WTC11 (cell line): ENCODE results near the gene EML6.

Experiments
- AFF4 ChIP-seq: sonication (generic); formaldehyde crosslinking; IDR thresholded peaks from 2 replicates; pipeline ENCODE4 v1.8.1; 2023; ENCODE audit warnings: mild to moderate bottlenecking, missing genetic modification reagents, borderline replicate concordance
- ATF3 ChIP-seq: sonication (generic); formaldehyde crosslinking; conservative IDR thresholded peaks from 2 replicates; pipeline ENCODE4 v1.8.1; 2022; ENCODE audit warnings: mild to moderate bottlenecking, missing genetic modification reagents
- CTCF ChIP-seq: fragments of 200-600 bp; IDR thresholded peaks from 2 replicates; pipeline ENCODE4 v1.8.0; 2022; ENCODE audit warnings: antibody characterized with exemption
- E2F5 ChIP-seq: sonication (generic); formaldehyde crosslinking; IDR thresholded peaks from 2 replicates; pipeline ENCODE4 v1.8.1; 2022; ENCODE audit warnings: mild to moderate bottlenecking, moderate library complexity, missing genetic modification reagents
- FOXP1 ChIP-seq: sonication (generic); formaldehyde crosslinking; IDR thresholded peaks from 2 replicates; pipeline ENCODE4 v1.8.0; 2022; ENCODE audit warnings: missing genetic modification reagents, mild to moderate bottlenecking, moderate library complexity, borderline replicate concordance
- MAX ChIP-seq: sonication (generic); formaldehyde crosslinking; IDR thresholded peaks from 2 replicates; pipeline ENCODE4 v1.8.0; 2022; ENCODE audit warnings: mild to moderate bottlenecking, missing genetic modification reagents
- MXD4 ChIP-seq: fragments of 250-450 bp; sonication (Bioruptor Pico); IDR thresholded peaks from 2 replicates; pipeline ENCODE4 v1.8.0; 2021; ENCODE audit warnings: mild to moderate bottlenecking, moderate library complexity, borderline replicate concordance
- NR2C2 ChIP-seq: sonication (generic); formaldehyde crosslinking; IDR thresholded peaks from 2 replicates; pipeline ENCODE4 v1.8.0; 2022; ENCODE audit warnings: mild to moderate bottlenecking, missing genetic modification reagents
- NR3C1 ChIP-seq: sonication (generic); formaldehyde crosslinking; conservative IDR thresholded peaks from 2 replicates; pipeline ENCODE4 v1.8.1; 2023; ENCODE audit warnings: low read depth, mild to moderate bottlenecking, missing genetic modification reagents
- RELA ChIP-seq: sonication (generic); formaldehyde crosslinking; IDR thresholded peaks from 2 replicates; pipeline ENCODE4 v1.8.1; 2022; ENCODE audit warnings: missing genetic modification reagents, mild to moderate bottlenecking, borderline replicate concordance
- TP53 ChIP-seq: sonication (generic); formaldehyde crosslinking; IDR thresholded peaks from 2 replicates; pipeline ENCODE4 v1.8.1; 2023; ENCODE audit warnings: mild to moderate bottlenecking, missing genetic modification reagents
- ZNF512 ChIP-seq: sonication (generic); formaldehyde crosslinking; IDR thresholded peaks from 2 replicates; pipeline ENCODE4 v1.8.1; 2022; ENCODE audit warnings: missing genetic modification reagents, borderline replicate concordance

GRCh38 chr2:54864727-54865126, 141.3 kb downstream of the EML6 start:
- TF ChIP-seq CTCF (no peak), TP53 (no peak), MXD4 (CRISPR knock-in tag) (no peak), NR2C2 (CRISPR knock-in tag) (no peak), RELA (no peak), ZNF512 (CRISPR knock-in tag) (no peak), AFF4 (CRISPR knock-in tag) (no peak), E2F5 (CRISPR knock-in tag) (no peak), FOXP1 (CRISPR knock-in tag) (no peak), NR3C1 (no peak), MAX (CRISPR knock-in tag) (no peak), ATF3 (CRISPR knock-in tag) (no peak)
